Osteoblast (primary cell): Measurements from ENCODE around the gene HNRNPA3. TPM values are rescaled to one million over a fixed set of nuclear protein-coding genes. Genes with fewer than 3 reads are reported as not detected.
A peak's percentile ranks its signal among the peaks of the same experiment; 100 is the strongest.
"Not testable (repeated sequence)": the region's sequence is repeated elsewhere in the genome, so short reads cannot be mapped to it uniquely, and the experiment has no call there.

ENCODE experiments used
- DNase-seq: peaks from one replicate; pipeline ENCODE4 v3.0.0; 2011; ENCODE audit warnings: low spot score, mixed read lengths; ENCODE audit not compliant: insufficient read length; ENCODE audit errors: missing footprints
- H2AFZ ChIP-seq: 2 replicates; pipeline ENCODE4 v1.6.0; 2011; ENCODE audit warnings: mild to moderate bottlenecking, low read length
- H3K27ac ChIP-seq: 2 replicates; pipeline ENCODE4 v1.5.1; 2011; ENCODE audit warnings: mild to moderate bottlenecking, low read depth, low read length, moderate library complexity
- H3K27me3 ChIP-seq: 2 replicates; pipeline ENCODE4 v1.6.0; 2012; ENCODE audit warnings: mild to moderate bottlenecking, control low read depth, inconsistent platforms, low read length, moderate library complexity; ENCODE audit not compliant: insufficient read depth
- H3K36me3 ChIP-seq: 2 replicates; pipeline ENCODE4 v1.5.1; 2011; ENCODE audit warnings: mild to moderate bottlenecking, low read length, control low read depth, moderate library complexity; ENCODE audit not compliant: insufficient read depth
- H3K4me1 ChIP-seq: 2 replicates; pipeline ENCODE4 v1.5.1; 2011; ENCODE audit warnings: mild to moderate bottlenecking, low read length, control low read depth, moderate library complexity; ENCODE audit not compliant: insufficient read depth
- H3K4me2 ChIP-seq: 2 replicates; pipeline ENCODE4 v1.6.0; 2011; ENCODE audit warnings: mild to moderate bottlenecking, low read length; ENCODE audit not compliant: insufficient read depth
- H3K4me3 ChIP-seq: fragments of 200-600 bp; sonication (generic); 3 replicates; pipeline ENCODE4 v1.5.1; 2012; ENCODE audit warnings: mild to moderate bottlenecking, low read length, inconsistent platforms; ENCODE audit not compliant: insufficient read depth
- H3K79me2 ChIP-seq: 2 replicates; pipeline ENCODE4 v1.6.0; 2012; ENCODE audit warnings: mild to moderate bottlenecking, low read length, control low read depth, inconsistent platforms; ENCODE audit not compliant: insufficient read depth
- H3K9me3 ChIP-seq: 2 replicates; pipeline ENCODE4 v1.5.1; 2011; ENCODE audit warnings: low read depth, low read length, control low read depth
- H4K20me1 ChIP-seq: 2 replicates; pipeline ENCODE4 v1.6.0; 2012; ENCODE audit warnings: mild to moderate bottlenecking, low read length, control low read depth; ENCODE audit not compliant: insufficient read depth
- total RNA-seq: library from RNA; depleted of rRNA; stranded (reverse); fragments of >200 nt; gene quantifications from 2 replicates; pipeline ENCODE4 v1.2.3, GENCODE V29; 2012
- TF ChIP-seq, protein P1 (sequence below): IDR thresholded peaks from 2 replicates; pipeline ENCODE4 v1.5.1; 2011; ENCODE audit warnings: mild to moderate bottlenecking, low read depth, low read length, moderate library complexity; ENCODE audit errors: extremely low read depth

Gene HNRNPA3
- total RNA-seq, 1 donor: 21.4 TPM

DNA sequence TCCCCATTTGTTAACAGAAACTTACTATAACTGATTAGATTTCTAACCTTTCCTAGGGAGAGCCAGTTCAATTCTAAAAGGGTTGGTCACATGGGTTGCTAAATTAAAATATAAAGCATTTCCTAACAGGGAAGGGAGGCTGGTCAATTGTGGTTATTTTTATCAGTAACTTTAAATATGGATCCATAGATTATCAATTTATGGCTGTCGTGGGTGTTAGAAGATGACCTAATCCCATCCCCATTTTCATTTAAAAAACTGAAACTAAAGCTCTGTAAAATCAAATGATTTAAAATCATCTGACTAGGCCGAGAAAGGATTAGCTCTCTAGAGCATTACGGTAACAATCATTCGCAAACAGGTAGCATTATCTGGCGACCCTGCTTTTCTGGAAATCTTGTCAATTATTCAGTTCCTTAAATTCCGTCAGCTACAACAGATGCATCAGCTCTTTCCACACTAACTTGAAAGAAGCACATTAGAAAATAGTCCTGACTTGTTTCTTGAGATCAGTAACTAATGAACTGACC, 953 bp upstream of the HNRNPA3 start:
- Histone ChIP-seq H3K9me3 (no peaks in the 10 kb centered on the region), H3K27ac (peak overlapping the region; percentile 100), H3K27me3 (no peaks in the 10 kb centered on the region), H4K20me1 (peaks cover 30% of the 10 kb centered on the region), H3K36me3 (peaks cover 19% of the 10 kb centered on the region), H3K4me3 (peak overlapping the region; percentile 87), H3K4me2 (peak overlapping the region; percentile 100), H3K79me2 (peaks cover 53% of the 10 kb centered on the region), H2AFZ (peak overlapping the region; percentile 58), H3K4me1 (peaks cover 27% of the 10 kb centered on the region)
- TF ChIP-seq, protein P1, sequence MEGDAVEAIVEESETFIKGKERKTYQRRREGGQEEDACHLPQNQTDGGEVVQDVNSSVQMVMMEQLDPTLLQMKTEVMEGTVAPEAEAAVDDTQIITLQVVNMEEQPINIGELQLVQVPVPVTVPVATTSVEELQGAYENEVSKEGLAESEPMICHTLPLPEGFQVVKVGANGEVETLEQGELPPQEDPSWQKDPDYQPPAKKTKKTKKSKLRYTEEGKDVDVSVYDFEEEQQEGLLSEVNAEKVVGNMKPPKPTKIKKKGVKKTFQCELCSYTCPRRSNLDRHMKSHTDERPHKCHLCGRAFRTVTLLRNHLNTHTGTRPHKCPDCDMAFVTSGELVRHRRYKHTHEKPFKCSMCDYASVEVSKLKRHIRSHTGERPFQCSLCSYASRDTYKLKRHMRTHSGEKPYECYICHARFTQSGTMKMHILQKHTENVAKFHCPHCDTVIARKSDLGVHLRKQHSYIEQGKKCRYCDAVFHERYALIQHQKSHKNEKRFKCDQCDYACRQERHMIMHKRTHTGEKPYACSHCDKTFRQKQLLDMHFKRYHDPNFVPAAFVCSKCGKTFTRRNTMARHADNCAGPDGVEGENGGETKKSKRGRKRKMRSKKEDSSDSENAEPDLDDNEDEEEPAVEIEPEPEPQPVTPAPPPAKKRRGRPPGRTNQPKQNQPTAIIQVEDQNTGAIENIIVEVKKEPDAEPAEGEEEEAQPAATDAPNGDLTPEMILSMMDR: no peak
- peak; percentile 30 for DNase-seq

DNA sequence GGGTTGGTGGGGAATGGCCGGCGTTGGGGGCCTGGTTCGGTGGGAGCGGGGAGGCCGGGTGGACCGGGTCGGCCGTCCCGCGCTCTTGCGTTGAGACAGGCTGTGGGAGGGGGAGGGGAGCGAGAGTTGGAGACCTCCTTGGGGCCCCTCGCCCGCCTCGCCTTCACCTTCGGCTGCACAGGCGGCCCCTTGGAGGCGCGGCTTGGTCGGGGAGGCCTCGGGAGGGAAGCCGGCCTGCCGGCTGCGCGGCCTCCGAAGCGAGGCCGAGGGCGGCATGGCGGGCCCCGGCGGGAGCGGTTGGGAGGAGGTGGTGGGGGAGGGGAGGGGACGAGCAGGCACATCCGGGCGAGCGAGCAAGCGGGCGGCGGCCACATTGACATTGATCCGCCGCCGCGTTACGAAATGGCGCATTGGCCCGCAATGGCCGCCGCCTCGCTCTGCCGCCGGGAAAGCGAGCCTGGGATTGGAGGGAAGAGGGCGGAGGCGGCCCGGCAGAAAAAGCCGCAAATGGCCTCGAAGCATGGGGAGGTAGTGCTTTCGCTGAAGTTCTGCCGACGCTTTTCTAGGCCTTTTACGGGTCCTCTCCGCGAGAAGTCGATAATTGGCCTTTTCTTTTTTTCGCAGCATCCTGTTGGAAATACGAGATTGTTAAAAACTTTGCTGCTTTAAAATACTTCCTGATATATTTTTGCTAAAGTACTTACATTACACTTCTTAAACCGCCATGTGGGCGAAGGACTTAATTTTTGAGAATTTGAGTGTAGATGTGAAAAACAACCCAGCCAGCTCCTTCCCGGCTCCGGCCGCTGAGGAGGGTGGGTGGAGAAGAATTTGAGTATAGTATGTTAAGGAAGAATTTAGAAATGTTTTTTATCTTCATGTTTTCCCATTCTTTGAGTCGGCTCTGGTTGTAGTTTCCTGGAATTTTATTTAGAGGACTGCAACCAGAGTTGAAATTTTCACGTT, 580 bp downstream of the HNRNPA3 start:
- peak; percentile 97 for DNase-seq
- H4K20me1 ChIP-seq: peaks cover 38% of the 10 kb centered on the region
- no peaks in the 10 kb centered on the region for H3K9me3 ChIP-seq
- H2AFZ ChIP-seq: no peak overlapping the region
- H3K4me1 ChIP-seq: peaks cover 27% of the 10 kb centered on the region
- peaks cover 34% of the 10 kb centered on the region for H3K36me3 ChIP-seq
- H3K4me3 ChIP-seq: peak overlapping the region; percentile 87
- H3K27ac ChIP-seq: peak overlapping the region; percentile 96
- H3K79me2 ChIP-seq: peaks cover 67% of the 10 kb centered on the region
- peak overlapping the region; percentile 92 for H3K4me2 ChIP-seq
- no peaks in the 10 kb centered on the region for H3K27me3 ChIP-seq
- TF ChIP-seq, protein P1: no peak

DNA sequence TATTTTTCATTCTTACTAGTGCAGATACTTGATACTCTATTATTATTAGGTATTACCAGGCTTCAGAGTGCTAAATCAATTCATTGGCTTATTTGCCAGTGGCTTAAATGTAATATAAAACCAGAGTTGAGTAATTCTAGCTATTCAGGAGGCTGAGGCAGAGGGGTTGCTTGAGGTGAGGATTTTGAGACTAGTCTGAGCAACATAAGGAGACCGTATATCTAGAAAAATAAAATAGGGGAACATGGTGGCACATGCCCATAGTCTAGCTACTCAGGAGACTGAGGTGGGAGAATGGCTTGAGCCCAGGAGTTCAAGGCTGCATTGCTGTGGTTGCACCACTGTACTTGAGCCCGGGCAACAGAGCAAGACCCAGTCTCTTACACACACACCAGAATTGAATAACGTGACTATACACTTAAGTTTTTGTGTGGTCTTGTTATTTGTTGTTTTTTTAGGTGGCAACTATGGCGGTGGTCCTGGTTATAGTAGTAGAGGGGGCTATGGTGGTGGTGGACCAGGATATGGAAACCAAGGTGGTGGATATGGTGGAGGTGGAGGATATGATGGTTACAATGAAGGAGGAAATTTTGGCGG, 4.8 kb downstream of the HNRNPA3 start:
- Histone ChIP-seq H3K36me3 (peaks cover 73% of the 10 kb centered on the region), H3K4me1 (peaks cover 15% of the 10 kb centered on the region), H3K27me3 (no peaks in the 10 kb centered on the region), H2AFZ (no peak overlapping the region), H4K20me1 (peaks cover 44% of the 10 kb centered on the region), H3K4me3 (no peak overlapping the region), H3K79me2 (peaks cover 65% of the 10 kb centered on the region), H3K9me3 (no peaks in the 10 kb centered on the region), H3K27ac (peak overlapping the region; percentile 5), H3K4me2 (no peak overlapping the region)
- DNase-seq: no peak
- TF ChIP-seq, protein P1: no peak

DNA sequence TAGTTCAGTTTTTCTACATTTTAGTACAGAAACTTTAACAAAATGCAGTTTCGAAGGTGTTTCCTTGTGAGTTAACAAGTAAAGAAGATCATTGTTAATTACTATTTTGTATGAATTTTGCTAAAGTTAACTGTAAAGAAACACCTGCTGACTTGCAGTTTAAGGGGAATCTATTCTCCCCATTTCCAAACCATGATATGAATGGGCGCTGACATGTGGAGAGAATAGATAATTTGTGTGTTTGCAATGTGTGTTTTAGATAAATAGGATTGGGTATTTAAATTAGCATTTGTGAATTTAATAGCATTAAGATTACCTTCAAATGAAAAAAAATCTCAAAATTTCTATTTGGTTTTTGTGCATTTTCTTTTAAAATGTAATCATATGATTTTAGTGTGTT, 7.2 kb downstream of the HNRNPA3 start:
- peaks cover 45% of the 10 kb centered on the region for H3K79me2 ChIP-seq
- DNase-seq, H3K9me3 ChIP-seq, H3K4me3 ChIP-seq, H3K4me2 ChIP-seq, H3K4me1 ChIP-seq, H3K27me3 ChIP-seq, H2AFZ ChIP-seq, H3K27ac ChIP-seq: not testable (repeated sequence)
- peaks cover 79% of the 10 kb centered on the region for H3K36me3 ChIP-seq
- H4K20me1 ChIP-seq: peaks cover 29% of the 10 kb centered on the region
